Glomerular visceral epithelial cell (primary cell): ENCODE measurements around the gene SLC12A3.
A peak's percentile ranks its signal among the peaks of the same experiment; 100 is the strongest.

Source experiments
- DNase-seq: peaks from one replicate; pipeline ENCODE4 v3.0.0-alpha.2; 2016; ENCODE audit errors: extremely low spot score

SLC12A3 gene

DNA sequence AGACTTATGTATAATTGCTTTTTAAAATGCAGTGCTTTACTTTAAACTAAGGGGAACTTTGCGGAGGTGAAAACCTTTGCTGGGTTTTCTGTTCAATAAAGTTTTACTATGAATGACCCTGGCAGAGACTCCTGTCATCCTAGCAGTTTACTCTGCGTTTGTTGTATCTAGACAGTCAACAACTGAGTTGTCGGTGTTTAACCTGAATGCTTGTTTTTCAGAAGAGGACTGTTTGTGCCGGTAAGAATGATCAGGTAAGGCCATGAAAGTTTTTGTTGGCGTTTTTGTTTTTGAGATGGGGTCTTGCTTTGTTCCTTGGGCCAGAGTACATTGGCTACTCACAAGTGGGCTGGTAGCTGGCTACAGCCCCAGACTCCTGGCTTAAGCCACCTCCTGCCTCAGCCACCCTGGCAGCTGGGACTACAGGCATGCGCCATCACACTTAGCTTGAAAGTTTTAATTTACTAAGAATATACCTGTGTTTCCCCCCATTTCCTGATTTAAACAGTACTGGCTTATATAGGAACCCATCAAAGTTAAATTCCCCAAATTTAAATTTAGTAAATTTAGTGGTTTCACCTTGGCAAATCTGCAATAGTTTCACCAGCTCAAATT is 78.9 kb downstream of the SLC12A3 start:
- no peak for DNase-seq

DNA sequence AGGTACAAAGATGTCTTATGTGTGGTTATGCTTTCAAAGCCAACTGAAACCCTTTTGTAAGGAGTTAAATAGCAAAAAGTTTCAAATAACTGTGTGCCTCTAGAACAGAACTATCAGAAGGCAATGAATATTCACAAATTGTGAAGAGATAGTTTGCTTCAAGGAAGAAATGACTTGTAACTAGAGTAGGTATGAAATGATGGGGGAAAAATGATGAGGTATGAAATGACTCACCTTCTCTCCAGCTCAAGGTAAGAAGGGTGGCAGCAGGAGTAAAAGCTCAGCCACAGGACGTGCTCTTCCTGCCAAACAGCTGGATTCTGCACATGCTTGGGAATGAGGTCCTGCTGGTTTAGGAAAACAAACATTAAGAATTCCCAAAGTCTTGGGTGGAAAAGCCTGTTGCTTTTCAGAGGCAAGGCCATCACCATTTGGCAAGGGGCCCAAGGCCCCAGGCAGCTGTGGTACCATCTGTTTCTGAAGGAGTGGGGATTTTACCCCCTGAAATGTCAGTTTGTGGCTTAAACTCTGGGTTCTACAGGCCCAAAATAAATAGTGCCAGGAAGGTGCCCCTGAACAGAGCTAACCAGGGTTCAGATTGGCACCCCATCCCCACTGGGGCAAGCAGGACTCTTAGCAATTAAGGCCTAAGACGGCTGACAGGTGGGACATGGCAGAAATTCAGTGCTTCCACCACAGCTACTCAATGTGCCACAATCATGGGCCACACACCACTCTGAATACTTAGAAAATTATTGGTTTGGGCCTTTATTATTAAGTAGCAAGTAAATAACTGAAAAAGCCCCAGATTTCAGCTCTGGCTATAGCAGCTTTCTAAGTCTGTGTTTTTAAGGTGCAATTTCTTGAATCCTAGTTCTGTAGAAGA is 80.2 kb downstream of the SLC12A3 start:
- DNase-seq, result peak; percentile 68

DNA sequence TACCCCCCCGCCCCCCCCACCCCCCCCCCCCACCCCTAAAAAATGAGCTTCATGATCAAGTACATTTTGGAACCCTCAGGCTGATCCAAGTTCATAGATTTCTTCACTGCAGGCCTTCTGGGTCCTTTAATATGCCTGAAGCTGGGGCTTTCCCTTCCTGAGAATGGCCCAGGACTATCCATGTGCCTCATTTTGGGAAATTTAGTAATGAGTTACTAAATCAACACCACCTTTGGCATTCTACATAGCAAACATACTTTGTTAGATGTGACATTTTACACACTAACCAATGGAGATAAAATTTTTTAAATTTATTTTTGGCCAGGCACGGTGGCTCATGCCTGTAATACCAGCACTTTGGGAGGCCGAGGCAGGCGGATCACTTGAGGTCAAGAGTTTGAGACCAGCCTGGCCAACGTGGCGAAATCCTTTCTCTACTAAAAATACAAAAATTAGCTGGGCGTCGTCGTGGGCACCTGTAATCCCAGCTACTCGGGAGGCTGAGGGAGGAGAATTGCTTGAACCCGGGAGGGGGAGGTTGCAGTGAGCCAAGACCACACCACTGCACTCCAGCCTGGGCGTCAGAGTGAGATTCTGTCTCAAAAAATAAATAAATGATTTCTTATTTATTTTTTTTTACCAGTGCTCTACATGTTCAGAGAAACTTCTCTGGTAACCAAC is 81.0 kb downstream of the SLC12A3 start:
- no peak for DNase-seq

DNA sequence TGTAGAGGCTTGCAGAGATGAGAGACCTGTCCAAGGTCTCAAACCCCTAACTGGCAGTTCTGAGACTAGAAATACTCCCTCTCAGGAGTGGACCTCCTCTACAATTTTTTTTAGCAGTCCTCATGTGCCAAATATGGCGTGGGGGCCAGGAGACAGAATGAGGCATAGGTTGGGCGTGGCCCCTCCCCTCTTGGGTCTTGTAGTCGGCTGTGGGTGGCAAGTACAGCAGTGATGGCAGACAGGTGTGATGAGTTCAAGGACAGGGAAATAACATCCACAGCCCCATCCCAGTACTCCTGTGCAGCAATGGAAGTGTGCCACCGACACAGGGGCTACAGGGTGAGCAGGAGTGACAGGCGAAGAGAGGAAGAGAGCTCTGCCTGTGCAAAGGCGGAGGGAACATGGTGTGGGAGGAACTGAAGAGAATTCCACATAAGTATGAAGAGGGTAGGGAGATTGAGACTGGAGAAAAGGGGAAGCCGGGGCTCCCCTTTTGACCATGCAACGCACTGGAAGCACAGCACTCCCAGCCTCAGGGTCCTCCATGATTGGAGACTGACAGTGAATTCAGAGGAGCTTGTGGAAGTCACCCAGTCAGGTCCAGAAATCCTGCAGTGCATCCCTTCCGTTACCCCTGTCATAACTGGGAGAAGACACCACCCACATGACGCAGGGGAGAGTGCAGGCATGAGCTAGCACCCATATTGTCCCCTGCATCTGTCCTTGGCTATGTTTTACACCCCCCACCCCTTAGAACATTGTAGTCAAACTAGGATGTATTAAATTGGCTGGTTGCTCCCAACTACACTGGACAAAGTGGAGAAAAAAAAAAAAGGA is 82.0 kb downstream of the SLC12A3 start:
- DNase-seq, result no peak

DNA sequence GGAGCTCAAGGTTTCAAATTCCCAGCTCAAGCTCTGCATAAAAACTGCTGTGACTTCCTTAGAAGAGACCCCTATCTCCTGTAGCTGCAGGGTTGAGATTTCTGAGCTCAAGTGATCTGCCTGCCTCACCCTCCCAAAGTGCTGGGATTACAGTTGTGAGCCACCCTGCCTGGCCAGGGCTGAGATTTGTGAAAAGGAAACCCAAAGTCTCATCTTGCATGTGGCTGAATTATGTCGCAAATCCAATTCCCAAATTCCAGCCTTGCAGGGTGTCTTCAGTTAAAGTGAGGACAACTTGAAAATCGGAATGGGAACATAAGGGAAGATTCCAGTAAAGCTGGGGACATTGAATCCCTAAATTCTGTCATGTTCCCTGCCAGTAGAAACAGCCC is 82.6 kb downstream of the SLC12A3 start:
- DNase-seq, result no peak

DNA sequence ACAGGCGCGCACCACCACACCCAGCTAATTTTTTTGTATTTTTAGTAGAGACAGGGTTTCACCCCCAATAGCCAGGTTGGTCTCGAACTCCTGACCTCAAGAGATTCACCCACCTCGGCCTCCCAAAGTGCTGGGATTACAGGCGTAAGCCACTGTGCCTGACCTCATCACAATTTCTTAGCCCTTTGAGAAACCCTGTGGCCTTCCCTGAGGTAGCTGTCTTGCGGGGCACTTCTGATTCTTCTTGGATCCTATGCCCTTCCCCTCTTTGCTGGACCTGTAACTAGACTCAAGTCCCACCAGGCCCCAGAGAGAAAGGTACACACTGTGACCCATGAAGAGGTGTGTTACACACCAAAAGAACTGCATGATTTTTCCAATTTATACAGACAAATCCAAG is 83.2 kb downstream of the SLC12A3 start:
- DNase-seq, result no peak

DNA sequence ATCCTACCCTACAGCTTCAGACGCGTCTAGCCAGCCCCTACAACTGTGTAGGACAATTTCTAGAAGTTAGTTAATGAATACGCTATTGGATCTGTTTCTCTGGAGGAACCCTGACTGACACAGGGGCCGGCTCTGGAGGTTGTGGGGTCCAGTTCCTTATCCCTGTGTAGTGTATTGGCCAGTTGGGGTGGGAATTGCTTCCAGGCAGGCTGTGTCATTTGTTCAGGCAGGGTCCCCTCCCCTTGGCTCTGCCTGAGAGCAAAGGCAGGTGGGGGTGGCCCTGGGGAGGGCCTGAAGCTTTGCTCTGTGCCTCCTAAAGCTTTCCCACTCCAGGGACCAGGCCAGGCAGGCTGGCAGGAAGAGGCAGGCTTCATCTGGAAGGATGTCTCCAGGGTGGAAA is 85.0 kb downstream of the SLC12A3 start:
- DNase-seq, result no peak

DNA sequence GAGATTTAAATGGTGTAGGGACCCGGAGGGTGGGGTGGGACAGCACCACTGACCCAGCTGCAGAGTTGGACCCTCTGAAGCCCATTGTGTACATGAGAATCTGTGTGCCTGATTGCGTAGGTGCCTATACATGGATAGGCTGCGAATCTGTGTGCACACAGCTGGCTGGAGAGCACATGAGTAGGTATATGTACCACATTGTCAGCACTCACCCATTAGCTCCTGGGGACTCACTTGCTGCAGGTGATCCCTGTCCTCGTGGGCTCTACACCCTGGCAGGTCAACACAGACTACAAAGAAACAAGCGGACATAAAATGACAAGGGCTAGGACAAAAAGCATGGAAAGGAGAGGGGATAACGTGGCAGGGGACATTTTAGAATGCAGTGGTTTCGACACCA is 85.4 kb downstream of the SLC12A3 start:
- no peak for DNase-seq

DNA sequence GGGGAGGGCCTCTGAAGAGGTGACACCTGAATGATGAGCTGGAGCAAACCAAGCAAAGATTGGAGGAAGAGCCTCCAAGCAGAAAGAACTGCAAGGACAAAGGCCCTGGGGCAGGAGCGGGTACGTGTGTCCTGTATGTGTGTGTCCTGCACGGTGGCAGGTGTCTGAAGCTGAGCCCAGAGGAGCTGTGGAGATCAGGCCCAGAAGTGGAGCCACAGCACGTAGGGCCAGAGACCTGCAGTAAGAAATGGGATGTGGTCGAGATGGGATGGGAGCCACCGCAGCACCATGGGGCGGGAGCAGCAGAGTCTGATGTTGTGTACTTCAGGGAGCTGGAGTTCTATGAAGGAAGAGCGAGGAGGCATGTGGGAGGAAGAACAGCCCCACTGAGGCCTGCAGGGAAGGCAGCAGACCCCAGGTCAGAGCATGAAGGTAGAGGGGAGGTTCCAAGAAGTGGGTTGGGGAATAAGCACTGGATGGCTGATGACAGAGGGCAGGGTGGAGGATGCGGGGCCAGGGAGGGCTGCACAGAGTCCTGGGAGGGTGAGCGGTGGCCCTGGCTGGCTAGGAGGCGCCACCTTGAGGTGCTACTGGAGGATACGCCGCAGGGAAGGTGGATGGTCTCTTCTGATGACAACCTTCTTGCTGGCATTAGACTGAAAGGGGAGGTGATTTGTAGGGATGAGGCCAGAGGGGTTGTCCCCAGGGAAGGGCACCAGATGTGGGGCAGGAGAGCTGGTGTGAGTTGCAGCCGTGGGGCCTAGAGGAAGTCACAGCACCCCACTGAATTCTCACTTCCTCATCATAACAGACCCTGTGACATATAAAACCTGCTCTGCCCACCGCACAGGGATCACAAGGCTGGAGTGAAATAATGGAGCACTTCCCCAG is 86.1 kb downstream of the SLC12A3 start:
- peak; percentile 58 for DNase-seq

DNA sequence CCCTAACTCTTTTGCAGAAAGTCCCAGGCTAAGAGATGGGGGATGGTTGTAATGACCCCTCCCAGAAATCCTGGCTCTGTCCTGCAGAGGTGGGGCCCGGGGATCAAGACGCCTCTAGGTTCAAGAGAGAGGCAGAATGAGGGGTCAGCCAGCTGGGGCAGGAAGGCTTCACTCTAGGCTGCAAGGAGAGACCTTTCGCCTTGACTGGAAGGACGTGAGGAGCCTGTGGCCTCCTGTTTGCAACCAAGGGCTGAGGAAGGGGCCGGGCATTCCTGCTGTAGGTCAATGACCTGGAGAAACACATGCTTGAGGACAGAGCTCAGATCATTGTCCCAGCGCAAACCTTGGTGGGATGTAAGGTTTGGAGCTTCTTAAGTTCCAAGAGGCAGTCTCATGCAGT is 88.0 kb downstream of the SLC12A3 start:
- DNase-seq, result no peak

DNA sequence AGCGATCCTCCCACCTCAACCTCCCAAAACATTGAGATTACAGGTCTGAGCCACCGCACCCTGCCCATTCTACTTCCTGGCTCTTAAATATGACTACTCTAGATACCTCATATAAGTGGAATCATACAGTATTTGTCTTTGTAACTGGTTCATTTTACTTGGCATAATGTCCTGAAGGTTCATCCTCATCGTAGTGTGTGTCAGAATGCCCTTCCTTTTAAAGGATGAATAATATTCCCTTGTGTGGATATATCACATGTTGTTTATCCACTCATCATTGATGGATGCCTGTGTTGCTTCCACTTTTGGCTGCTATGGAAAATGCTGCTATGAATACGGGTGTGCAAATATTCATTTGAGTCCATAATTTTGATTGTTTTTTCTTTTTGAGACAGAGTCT is 91.1 kb downstream of the SLC12A3 start:
- DNase-seq, result no peak

DNA sequence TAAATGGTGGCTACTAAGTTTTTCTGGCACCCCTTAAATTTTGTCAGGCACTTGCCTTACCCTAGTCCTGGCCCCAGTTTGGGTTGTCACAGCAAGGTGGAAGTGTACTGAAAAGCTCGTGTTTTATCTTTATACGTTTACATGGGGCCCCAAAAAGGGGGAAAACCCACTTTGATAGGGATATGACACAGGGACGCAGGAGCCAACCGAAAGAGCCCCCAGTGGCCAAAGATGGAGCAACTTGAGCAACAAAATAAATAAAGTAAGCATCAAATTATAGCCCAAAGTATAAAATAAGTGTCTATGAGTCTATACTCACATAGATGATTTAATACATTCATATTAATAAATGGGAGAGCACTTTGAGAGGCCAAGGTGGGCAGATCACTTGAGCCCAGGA is 91.7 kb downstream of the SLC12A3 start:
- DNase-seq, result no peak

DNA sequence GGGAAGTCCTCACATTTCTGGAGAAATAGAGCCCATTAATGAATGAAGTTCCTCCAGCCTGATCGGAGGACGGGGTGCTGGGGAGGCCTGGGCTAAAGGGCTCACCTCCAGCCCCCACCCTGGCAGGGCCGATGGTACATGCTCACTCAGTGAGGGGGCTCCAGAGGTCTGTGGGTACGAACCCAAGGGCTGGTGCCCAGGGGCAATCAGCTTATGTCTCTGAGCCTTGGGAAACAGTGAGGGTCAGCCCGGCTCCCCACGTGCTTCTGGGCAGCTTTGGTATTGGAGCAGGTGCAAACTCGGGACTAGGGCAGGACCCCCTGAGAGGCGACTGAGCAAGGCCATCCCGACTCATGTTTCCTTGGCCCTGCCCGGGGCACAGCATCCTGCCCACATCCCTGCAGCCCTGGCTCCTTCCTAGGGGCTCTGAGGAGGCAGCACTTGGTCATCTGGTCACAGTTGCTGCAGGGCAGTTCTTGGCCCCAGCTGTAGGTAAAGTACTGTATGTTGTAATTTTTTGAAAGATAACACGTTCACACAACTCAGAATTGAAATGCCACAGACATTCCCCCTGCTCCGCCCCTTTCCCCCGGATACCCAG is 95.8 kb downstream of the SLC12A3 start:
- no peak for DNase-seq

DNA sequence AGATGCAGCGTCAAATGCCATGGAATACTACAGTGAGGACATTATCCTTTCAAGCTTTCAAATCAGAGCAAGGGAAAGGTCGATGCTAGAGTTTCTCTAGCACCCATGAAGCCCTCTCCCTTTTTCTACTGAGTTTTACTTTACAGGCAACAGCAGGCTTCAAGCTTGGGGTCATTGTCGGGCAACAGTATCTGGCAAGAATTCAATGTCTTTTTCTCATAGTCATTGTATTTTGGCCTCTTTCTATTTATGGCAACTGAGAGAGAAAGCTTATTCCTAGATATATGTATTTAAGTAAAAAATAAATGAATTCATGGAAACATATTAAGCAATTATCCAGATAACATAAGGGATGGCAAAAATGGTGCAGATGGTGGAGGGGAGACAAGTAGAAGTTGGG is 96.4 kb downstream of the SLC12A3 start:
- no peak for DNase-seq

DNA sequence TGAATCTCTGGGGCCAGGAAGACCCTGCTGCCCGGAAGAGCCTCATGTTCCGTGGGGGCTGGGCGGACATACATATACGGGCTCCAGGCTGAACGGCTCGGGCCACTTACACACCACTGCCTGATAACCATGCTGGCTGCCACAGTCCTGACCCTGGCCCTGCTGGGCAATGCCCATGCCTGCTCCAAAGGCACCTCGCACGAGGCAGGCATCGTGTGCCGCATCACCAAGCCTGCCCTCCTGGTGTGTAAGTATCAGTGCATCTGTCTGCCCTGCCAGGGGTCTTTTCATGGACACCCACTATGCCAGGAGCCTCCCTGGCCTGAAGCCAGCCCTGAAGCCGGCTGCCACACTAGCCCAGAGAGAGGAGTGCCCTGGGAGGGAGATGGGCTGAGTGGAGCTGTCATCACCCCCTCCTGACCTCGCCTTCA is 96.9 kb downstream of the SLC12A3 start, which contains the start of gene CETP:
Gene CETP (plus strand): TSS at position 100 of the 431 bp plus-strand sequence. CDS start 30 bp downstream, at position 130.
- DNase-seq, result no peak

DNA sequence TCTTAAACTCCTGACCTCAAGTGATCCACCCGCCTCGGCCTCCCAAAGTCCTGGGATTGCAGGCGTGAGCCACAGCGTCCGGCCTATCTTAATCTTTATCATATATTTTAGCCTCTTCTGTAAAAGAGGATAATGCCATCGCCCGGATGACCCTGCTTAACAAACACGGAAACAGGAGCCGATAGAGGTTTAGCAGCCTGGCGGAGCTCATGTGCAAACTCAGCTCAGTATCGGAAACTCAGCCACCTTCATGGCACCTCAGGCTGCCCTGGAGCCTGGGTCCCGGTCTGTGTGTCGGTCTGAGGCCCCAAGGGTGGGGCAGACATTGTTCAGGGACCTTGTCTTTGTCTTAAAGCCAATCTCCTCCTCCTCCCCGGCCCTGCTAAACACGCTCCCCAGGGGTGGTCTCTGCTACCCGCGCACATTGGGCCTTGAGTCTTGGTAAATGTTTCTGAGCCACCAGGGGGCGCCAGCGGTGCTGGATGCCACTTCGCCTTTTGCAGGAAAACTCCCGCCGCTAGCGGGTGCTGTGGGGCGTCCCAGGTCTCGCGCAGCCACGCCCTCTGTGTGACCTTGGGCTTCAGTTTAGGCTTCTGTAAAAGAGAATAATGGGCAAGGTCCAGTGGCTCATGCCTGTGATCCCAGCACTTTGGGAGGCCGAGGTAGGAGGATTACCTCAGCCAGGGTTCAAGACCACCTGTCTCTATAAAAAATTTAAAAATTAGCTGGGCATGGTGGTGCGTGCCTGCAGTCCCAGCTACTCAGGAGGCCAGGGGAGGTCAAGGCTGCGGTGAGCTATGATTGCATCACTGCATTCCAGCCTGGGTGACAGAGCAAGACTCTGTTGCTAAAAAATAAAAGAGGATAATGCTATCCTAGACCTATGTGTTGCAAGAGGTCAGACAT is 99.5 kb downstream of the SLC12A3 start:
- peak; percentile 81 for DNase-seq
